Transverse colon (tissue), 3 donors: ENCODE measurements around the gene FOLR1.

Experiments
- CTCF ChIP-seq, 5 experiments: fragments of 200-600 bp in 3 of 5; fragments of 450-650 bp in 2 of 5; sonication (generic) in 3 of 5; IDR thresholded peaks; 1 replicate in 2 of 5; 2 replicates in 3 of 5; pipeline ENCODE4 v1.5.1; 2016 to 2017; ENCODE audit warnings: antibody characterized with exemption in 5 of 5, inconsistent platforms in 3 of 5, mild to moderate bottlenecking in 2 of 5, moderate library complexity in 1 of 5
- EP300 ChIP-seq: sonication (generic); formaldehyde crosslinking; IDR thresholded peaks from one replicate; pipeline ENCODE4 v1.6.1; 2017; ENCODE audit warnings: antibody characterized with exemption, low read depth

GRCh38 chr11:72238040-72238450 is 46.1 kb downstream of the FOLR1 start:
- TF ChIP-seq EP300 (no peak), CTCF (IDR thresholded peaks at IDR 0.05) (peak; percentile 76 to 85 (median 79))
